Transverse colon (tissue), 4 donors: ENCODE results near the gene CKMT2. TPM values are rescaled to one million over a fixed set of nuclear protein-coding genes. Genes with fewer than 3 reads are reported as not detected.

Experiments
- DNase-seq: peaks from one replicate; pipeline ENCODE4 v3.0.0-alpha.2; 2019
- H3K27ac ChIP-seq, 4 donors: fragments of 200-600 bp; sonication (generic); 2 replicates each; pipeline ENCODE4 v1.5.1; 2016 to 2018; ENCODE audit warnings: inconsistent platforms in 4 of 4
- H3K27me3 ChIP-seq: fragments of 200-600 bp; sonication (generic); 2 replicates; pipeline ENCODE4 v1.5.1; 2017; ENCODE audit warnings: inconsistent platforms
- H3K36me3 ChIP-seq, 4 donors: fragments of 200-600 bp; sonication (generic); 2 replicates each; pipeline ENCODE4 v1.5.1; 2017 to 2019; ENCODE audit warnings: inconsistent platforms in 4 of 4
- H3K4me1 ChIP-seq, 4 donors: fragments of 200-600 bp; sonication (generic); 2 replicates each; pipeline ENCODE4 v1.5.1; 2017 to 2020; ENCODE audit warnings: inconsistent platforms in 4 of 4
- H3K4me3 ChIP-seq, 4 donors: fragments of 200-600 bp; sonication (generic); 1 replicate in 1 of 4; 2 replicates in 3 of 4; pipeline versions ENCODE4 v1.5.1 to v1.6.1; 2017 to 2019; ENCODE audit warnings: inconsistent platforms in 4 of 4
- H3K9me3 ChIP-seq, 2 donors: fragments of 200-600 bp; sonication (generic); 2 replicates each; pipeline ENCODE4 v1.5.1; 2017 to 2019; ENCODE audit warnings: inconsistent platforms in 2 of 2
- EP300 ChIP-seq: sonication (generic); formaldehyde crosslinking; IDR thresholded peaks from one replicate; pipeline ENCODE4 v1.6.1; 2017; ENCODE audit warnings: antibody characterized with exemption, low read depth
- POLR2A ChIP-seq: fragments of 450-650 bp; IDR thresholded peaks from one replicate; pipeline ENCODE4 v1.6.1; 2016; ENCODE audit warnings: antibody characterized with exemption, mild to moderate bottlenecking, moderate library complexity
- POLR2AphosphoS5 ChIP-seq, 3 donors: sonication (generic); formaldehyde crosslinking; IDR thresholded peaks; one replicate each; pipeline ENCODE4 v1.6.1; 2016; ENCODE audit warnings: antibody characterized with exemption in 3 of 3
- WGBS, 2 donors: methylation state at CpG; one replicate each; pipeline ENCODE4 v1.1.5; 2018; ENCODE audit warnings: low coverage in 1 of 2; 5-methylcytosine and 5-hydroxymethylcytosine counted together
- in situ Hi-C, 4 donors: fragments of 200-750 bp; cut with MboI; loops; one replicate each; pipeline versions ENCODE4 v1.15.0 to v1.15.1; 2017; ENCODE audit warnings: low sequenced_read_pairs in 3 of 4, low pct_ligation_motif_present in 1 of 4, low pct_unique_long_range_greater_than_20kb in 1 of 4
- intact Hi-C: fragments of 100-400 bp; cut with DNase I; formaldehyde crosslinking; loops from one replicate; pipeline ENCODE4 v1.15.1; 2023; ENCODE audit warnings: low total_unique reads
- total RNA-seq, 4 donors: library from RNA; depleted of rRNA; stranded (reverse); fragments of >200 nt; gene quantifications; one replicate each; pipeline ENCODE4 v1.1.0, GENCODE V29; 2016
- TF ChIP-seq, protein P1 (sequence below), 5 experiments: fragments of 200-600 bp in 3 of 5; fragments of 450-650 bp in 2 of 5; sonication (generic) in 3 of 5; IDR thresholded peaks; 1 replicate in 2 of 5; 2 replicates in 3 of 5; pipeline ENCODE4 v1.5.1; 2016 to 2017; ENCODE audit warnings: antibody characterized with exemption in 5 of 5, inconsistent platforms in 3 of 5, mild to moderate bottlenecking in 2 of 5, moderate library complexity in 1 of 5

The CKMT2 gene
- total RNA-seq, result 10 to 100 TPM in 1 of 4 donors, 1 to 10 TPM in 2, under 1 TPM in 1; 0.79 to 17.1 (median 5.1) TPM

DNA sequence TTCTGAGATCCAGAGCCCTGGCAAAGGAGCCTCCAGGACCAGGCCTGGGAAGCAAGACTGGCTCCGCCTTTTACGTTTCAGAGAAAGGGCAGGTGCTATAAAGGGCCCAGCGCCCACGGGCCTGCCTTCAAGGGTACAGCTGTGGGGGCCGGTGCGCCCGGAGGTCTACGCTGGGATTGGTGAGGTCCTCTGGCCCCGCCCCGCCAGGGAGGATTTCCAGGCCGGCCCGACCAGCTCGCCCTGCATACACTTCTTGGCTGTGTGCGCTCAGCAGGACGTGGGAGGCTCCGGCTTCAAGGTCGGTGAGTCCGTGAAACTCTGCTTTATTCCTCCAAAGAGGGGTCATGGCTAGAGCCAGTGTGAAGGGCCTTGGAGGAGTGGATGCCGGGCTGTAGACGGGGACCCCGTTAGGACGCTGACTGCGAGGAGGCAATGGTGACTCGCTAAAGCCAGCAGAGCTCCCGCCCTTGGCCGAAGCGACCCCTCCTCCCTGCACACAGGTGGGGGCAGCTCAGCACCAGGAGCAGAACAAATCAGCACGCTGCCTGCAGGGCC lies at the start of gene CKMT2:
Gene CKMT2 (plus strand): TSS at position 243 of the 555 bp plus-strand sequence. CDS start 17,811 bp downstream, outside the sequence.
- 24% methylated on average over 3 to 27 of the region's 28 CpGs for WGBS, 2 donors
- TF ChIP-seq, protein P1, sequence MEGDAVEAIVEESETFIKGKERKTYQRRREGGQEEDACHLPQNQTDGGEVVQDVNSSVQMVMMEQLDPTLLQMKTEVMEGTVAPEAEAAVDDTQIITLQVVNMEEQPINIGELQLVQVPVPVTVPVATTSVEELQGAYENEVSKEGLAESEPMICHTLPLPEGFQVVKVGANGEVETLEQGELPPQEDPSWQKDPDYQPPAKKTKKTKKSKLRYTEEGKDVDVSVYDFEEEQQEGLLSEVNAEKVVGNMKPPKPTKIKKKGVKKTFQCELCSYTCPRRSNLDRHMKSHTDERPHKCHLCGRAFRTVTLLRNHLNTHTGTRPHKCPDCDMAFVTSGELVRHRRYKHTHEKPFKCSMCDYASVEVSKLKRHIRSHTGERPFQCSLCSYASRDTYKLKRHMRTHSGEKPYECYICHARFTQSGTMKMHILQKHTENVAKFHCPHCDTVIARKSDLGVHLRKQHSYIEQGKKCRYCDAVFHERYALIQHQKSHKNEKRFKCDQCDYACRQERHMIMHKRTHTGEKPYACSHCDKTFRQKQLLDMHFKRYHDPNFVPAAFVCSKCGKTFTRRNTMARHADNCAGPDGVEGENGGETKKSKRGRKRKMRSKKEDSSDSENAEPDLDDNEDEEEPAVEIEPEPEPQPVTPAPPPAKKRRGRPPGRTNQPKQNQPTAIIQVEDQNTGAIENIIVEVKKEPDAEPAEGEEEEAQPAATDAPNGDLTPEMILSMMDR (IDR thresholded peaks at IDR 0.05), result no peak
- TF ChIP-seq EP300, result no peak
- peak in 1 of 3 donors; percentile 34 for TF ChIP-seq POLR2AphosphoS5 (IDR thresholded peaks at IDR 0.05)
- peak; percentile 14 for TF ChIP-seq POLR2A
- H3K27ac ChIP-seq, result peak within 1 kb of the TSS; percentile 30 to 55 (median 40)

DNA sequence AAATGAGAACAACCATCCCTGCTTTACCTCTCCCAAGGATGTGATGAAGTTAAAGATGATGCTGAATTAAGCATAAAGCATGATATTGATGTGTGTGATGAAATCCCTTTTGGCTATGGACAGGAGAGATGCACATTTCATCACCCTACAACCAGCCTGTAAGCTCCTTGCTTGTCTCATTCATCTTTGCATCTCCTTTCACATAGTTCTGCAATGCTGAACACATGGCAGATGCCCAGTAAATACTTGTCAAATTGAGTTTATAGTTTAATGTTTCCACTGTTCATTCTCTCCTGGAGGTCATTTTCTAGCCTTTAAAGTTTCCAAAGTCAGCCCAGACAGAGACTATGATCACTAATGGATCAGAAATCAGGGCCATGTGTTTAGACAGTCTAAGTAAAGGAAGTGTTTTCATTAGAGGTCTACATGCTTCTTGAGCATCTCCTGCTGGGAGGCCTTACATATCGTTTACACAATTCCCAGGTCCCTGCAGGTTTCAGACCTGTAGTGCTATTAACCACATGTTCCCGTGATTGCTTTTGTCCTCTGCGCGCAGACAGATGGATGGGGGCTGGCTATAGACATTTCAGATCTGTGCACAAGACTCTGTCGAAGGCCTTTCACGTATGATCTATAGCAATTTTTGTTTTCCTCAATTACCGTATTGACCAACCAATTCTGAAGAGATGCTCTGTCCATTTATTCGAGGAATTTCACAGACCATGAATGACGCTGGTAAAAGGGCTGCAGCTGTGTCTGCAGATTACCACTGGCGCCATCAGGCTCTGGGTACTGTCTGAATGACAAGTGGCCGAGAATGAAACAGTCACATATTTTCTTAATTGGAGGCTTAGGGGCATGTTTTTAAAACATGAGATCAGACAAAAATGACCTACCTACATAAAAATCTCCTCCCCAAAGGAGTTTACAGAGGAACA lies 49.0 kb upstream of the CKMT2 start:
- DNase-seq, result no peak
- WGBS, 2 donors, result 82 to 89% methylated on average over 8 to 11 of the region's 11 CpGs
- intact Hi-C loops, result no loop called here
- Histone ChIP-seq H3K4me1 (no peaks in the 10 kb centered on the region), H3K9me3 (no peaks in the 10 kb centered on the region), H3K27ac (no peak overlapping the region), H3K36me3 (no peaks in the 10 kb centered on the region), H3K27me3 (no peaks in the 10 kb centered on the region), H3K4me3 (no peak overlapping the region)
- in situ Hi-C loops, result loop anchor here in 2 of 4 donors (25.0 kb wide), 1 partner anchor 497 kb away; no protein-coding TSS in a partner anchor
- TF ChIP-seq POLR2A (no peak), EP300 (no peak), POLR2AphosphoS5 (IDR thresholded peaks at IDR 0.05) (no peak)
- TF ChIP-seq, protein P1 (IDR thresholded peaks at IDR 0.05), result no peak

More for the DNA sequence above, at the start of gene CKMT2:
- H3K4me3 ChIP-seq, result peak within 1 kb of the TSS in 3 of 4 donors; percentile 13 to 42 (median 20)
- H3K4me1 ChIP-seq, result peaks cover 0 to 13% (median 0%) of the 10 kb centered on the region in 4 donors
- intact Hi-C loops (no loop called here), in situ Hi-C loops (no loop called here)
- H3K36me3 ChIP-seq, result no peaks in the 10 kb centered on the region
- H3K27me3 ChIP-seq, result no peaks in the 10 kb centered on the region
- H3K9me3 ChIP-seq, result no peaks in the 10 kb centered on the region
- peak; percentile 57 for DNase-seq

DNA sequence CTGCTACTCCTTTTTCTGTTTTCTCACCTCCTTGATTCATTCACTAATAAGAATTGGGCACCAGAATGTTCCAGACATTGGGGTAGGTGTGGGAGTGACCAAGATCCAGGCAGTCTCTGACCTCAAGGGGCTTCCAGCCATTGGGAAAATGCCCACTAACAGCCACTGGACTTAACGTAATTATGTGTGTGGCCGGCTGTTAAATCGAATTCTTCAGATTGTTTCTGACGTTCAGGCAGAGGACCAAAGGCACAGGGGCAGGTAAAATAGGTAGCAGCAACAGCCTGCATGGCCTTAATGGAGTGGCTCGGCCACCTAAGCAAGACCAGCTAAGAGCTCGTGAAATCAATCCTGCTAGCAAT lies 48.4 kb upstream of the CKMT2 start:
- no peak for DNase-seq
- no peak overlapping the region for H3K4me3 ChIP-seq
- H3K36me3 ChIP-seq, result no peaks in the 10 kb centered on the region
- WGBS, 2 donors, result 80 to 90% methylated on average over 1 to 6 of the region's 6 CpGs
- in situ Hi-C loops (loop anchor here in 2 of 4 donors (25.0 kb wide), 1 partner anchor 497 kb away; no protein-coding TSS in a partner anchor), intact Hi-C loops (no loop called here)
- H3K27ac ChIP-seq, result no peak overlapping the region
- no peaks in the 10 kb centered on the region for H3K9me3 ChIP-seq
- H3K4me1 ChIP-seq, result no peaks in the 10 kb centered on the region
- TF ChIP-seq POLR2AphosphoS5 (IDR thresholded peaks at IDR 0.05) (no peak), EP300 (no peak), POLR2A (no peak)
- TF ChIP-seq, protein P1 (IDR thresholded peaks at IDR 0.05), result no peak
- H3K27me3 ChIP-seq, result no peaks in the 10 kb centered on the region

DNA sequence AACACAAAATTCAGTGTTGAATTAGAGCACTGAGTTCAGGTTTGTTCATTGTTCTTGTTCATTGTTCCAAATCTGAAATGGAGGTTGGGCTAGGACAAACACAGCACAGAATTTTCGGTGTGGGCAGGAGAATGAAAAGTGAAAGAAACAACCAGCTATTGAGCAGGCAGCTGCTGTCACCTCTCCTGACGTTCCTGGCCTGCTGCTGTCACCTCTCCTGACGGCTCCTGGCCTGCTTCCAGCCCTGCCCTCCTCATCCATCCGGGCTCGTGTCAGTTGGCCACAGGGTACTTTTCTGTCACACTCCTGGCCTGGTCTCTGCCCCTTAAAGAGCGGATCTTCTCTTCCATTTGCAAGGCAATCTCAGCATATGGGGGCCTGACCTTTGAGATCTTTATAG lies 45.2 kb upstream of the CKMT2 start:
- H3K27ac ChIP-seq, result no peak overlapping the region
- 39 to 50% methylated on average over 1 to 6 of the region's 6 CpGs for WGBS, 2 donors
- H3K27me3 ChIP-seq, result no peaks in the 10 kb centered on the region
- TF ChIP-seq, protein P1 (IDR thresholded peaks at IDR 0.05), result no peak
- TF ChIP-seq POLR2A (no peak), EP300 (no peak), POLR2AphosphoS5 (IDR thresholded peaks at IDR 0.05) (no peak)
- no peak overlapping the region for H3K4me3 ChIP-seq
- intact Hi-C loops (no loop called here), in situ Hi-C loops (loop anchor here in 2 of 4 donors (25.0 kb wide), 1 partner anchor 501 kb away; no protein-coding TSS in a partner anchor)
- H3K36me3 ChIP-seq, result no peaks in the 10 kb centered on the region
- H3K4me1 ChIP-seq, result no peaks in the 10 kb centered on the region
- H3K9me3 ChIP-seq, result no peaks in the 10 kb centered on the region
- peak; percentile 16 for DNase-seq
